SK-N-MC (cell line): ENCODE results near the gene MRPL49.

ENCODE experiments used
- DNase-seq: peaks from one replicate; pipeline ENCODE4 v3.0.0-alpha.2; 2011; ENCODE audit warnings: low read depth, low spot score
- H3K27ac ChIP-seq: fragments of 200-600 bp; sonication (generic); 2 replicates; pipeline ENCODE4 v1.5.1; 2016; ENCODE audit warnings: mixed run types
- H3K36me3 ChIP-seq: fragments of 200-600 bp; sonication (generic); 2 replicates; pipeline ENCODE4 v1.6.1; 2017; ENCODE audit warnings: antibody characterized with exemption, low read length, mixed read lengths; ENCODE audit not compliant: insufficient read depth
- H3K4me3 ChIP-seq: fragments of 200-600 bp; sonication (generic); 2 replicates; pipeline ENCODE4 v1.5.1; 2016
- H3K9ac ChIP-seq: fragments of 200-600 bp; sonication (generic); 2 replicates; pipeline ENCODE4 v1.8.0; 2017; ENCODE audit warnings: mixed run types, mixed read lengths; ENCODE audit not compliant: insufficient read length
- H3K9me3 ChIP-seq: fragments of 200-600 bp; sonication (generic); 2 replicates; pipeline ENCODE4 v1.6.1; 2017; ENCODE audit warnings: low read depth, mild to moderate bottlenecking, antibody characterized with exemption, low read length, moderate library complexity, mixed read lengths
- EZH2 ChIP-seq: fragments of 200-600 bp; sonication (generic); IDR thresholded peaks from one replicate; pipeline ENCODE4 v1.6.1; 2017; ENCODE audit warnings: antibody characterized with exemption
- FOXP2 ChIP-seq: optimal IDR thresholded peaks from 2 replicates; pipeline ENCODE3; 2011; ENCODE audit warnings: mild to moderate bottlenecking, moderate library complexity; ENCODE audit not compliant: insufficient read depth; ENCODE audit errors: extremely low read length, control extremely low read depth
- POLR2AphosphoS5 ChIP-seq: IDR thresholded peaks from 2 replicates; pipeline ENCODE4 v1.6.1; 2012; ENCODE audit warnings: mild to moderate bottlenecking, low read depth, low read length, borderline replicate concordance

Gene MRPL49

GRCh38 chr11:65084598-65085375, 37.3 kb upstream of the MRPL49 start:
- no peak for DNase-seq
- Histone ChIP-seq H3K36me3 (peaks cover 20% of the 10 kb centered on the region), H3K9ac (peak overlapping the region; percentile 89), H3K9me3 (no peaks in the 10 kb centered on the region), H3K4me3 (peak overlapping the region; percentile 84), H3K27ac (peak overlapping the region; percentile 85; the same call in 1 of the 2 replicates)
- TF ChIP-seq FOXP2 (no peak), EZH2 (no peak), POLR2AphosphoS5 (no peak)

- H3K9ac ChIP-seq: no peak overlapping the region
- H3K36me3 ChIP-seq: peaks cover 15% of the 10 kb centered on the region
- H3K9me3 ChIP-seq: no peaks in the 10 kb centered on the region
- no peak overlapping the region for H3K4me3 ChIP-seq
- H3K27ac ChIP-seq: no peak overlapping the region
- no peak for DNase-seq
- TF ChIP-seq EZH2: no peak
- TF ChIP-seq POLR2AphosphoS5: no peak
- TF ChIP-seq FOXP2: no peak
These were observed 36.7 kb upstream of the MRPL49 start for GRCh38 chr11:65085446-65085845.

- Histone ChIP-seq H3K27ac (no peak overlapping the region), H3K9me3 (no peaks in the 10 kb centered on the region), H3K36me3 (peaks cover 4% of the 10 kb centered on the region; the same call in 1 of the 2 replicates), H3K9ac (no peak overlapping the region), H3K4me3 (no peak overlapping the region)
- no peak for TF ChIP-seq POLR2AphosphoS5
- no peak for TF ChIP-seq FOXP2
- no peak for TF ChIP-seq EZH2
- no peak for DNase-seq
These were observed 35.3 kb upstream of the MRPL49 start for GRCh38 chr11:65086809-65087208.

GRCh38 chr11:65087216-65087615, 34.9 kb upstream of the MRPL49 start:
- Histone ChIP-seq H3K9ac (no peak overlapping the region), H3K36me3 (no peaks in the 10 kb centered on the region; the same call in 1 of the 2 replicates), H3K9me3 (no peaks in the 10 kb centered on the region), H3K27ac (no peak overlapping the region), H3K4me3 (no peak overlapping the region)
- DNase-seq: no peak
- TF ChIP-seq EZH2 (no peak), FOXP2 (no peak), POLR2AphosphoS5 (no peak)

GRCh38 chr11:65087827-65088226, 34.3 kb upstream of the MRPL49 start:
- TF ChIP-seq FOXP2 (no peak), EZH2 (no peak), POLR2AphosphoS5 (no peak)
- Histone ChIP-seq H3K36me3 (no peaks in the 10 kb centered on the region; the same call in 1 of the 2 replicates), H3K9me3 (no peaks in the 10 kb centered on the region), H3K4me3 (no peak overlapping the region), H3K9ac (no peak overlapping the region), H3K27ac (no peak overlapping the region)
- DNase-seq: no peak

- TF ChIP-seq EZH2 (no peak), POLR2AphosphoS5 (no peak), FOXP2 (no peak)
- H3K36me3 ChIP-seq: no peaks in the 10 kb centered on the region; the same call in 1 of the 2 replicates
- no peak overlapping the region for H3K27ac ChIP-seq
- H3K9me3 ChIP-seq: no peaks in the 10 kb centered on the region
- DNase-seq: no peak
- no peak overlapping the region for H3K9ac ChIP-seq
- H3K4me3 ChIP-seq: no peak overlapping the region
These were observed 32.5 kb upstream of the MRPL49 start for GRCh38 chr11:65089621-65090020.

GRCh38 chr11:65090628-65091027, 31.5 kb upstream of the MRPL49 start:
- DNase-seq: no peak
- Histone ChIP-seq H3K9ac (no peak overlapping the region), H3K27ac (no peak overlapping the region), H3K9me3 (no peaks in the 10 kb centered on the region), H3K36me3 (no peaks in the 10 kb centered on the region; the same call in 1 of the 2 replicates), H3K4me3 (no peak overlapping the region)
- TF ChIP-seq POLR2AphosphoS5 (no peak), EZH2 (no peak), FOXP2 (no peak)

- no peaks in the 10 kb centered on the region for H3K36me3 ChIP-seq
- H3K4me3 ChIP-seq: peak overlapping the region; percentile 91
- peak overlapping the region; percentile 57 for H3K9ac ChIP-seq
- TF ChIP-seq EZH2 (no peak), POLR2AphosphoS5 (no peak), FOXP2 (no peak)
- H3K27ac ChIP-seq: no peak overlapping the region
- DNase-seq: no peak
- no peaks in the 10 kb centered on the region for H3K9me3 ChIP-seq
These were observed 26.7 kb upstream of the MRPL49 start for GRCh38 chr11:65095427-65095826.
